ENCODE measurements around the gene GKN1. TPM values are rescaled to one million over a fixed set of nuclear protein-coding genes. Genes with fewer than 3 reads are reported as not detected.

The GKN1 gene
- total and polyA plus RNA-seq, 2 donors (not counting 3 experiments of a cell fraction or from before 2014, with no cell fraction given), result not detected

- ChIA-PET CTCF (interaction anchor here (1.0 kb wide), 1 partner anchor 8 kb away, joined by 4 read pairs; the partner anchor contains the start of gene GKN2), POLR2A (no interaction called here)
- Histone ChIP-seq H3K9me1 (replicated peaks; ENCODE audit: control insufficient read depth, extremely low read depth, insufficient read depth, low read length) (no peaks in the 10 kb centered on the region), H3K9me3 (replicated peaks; ENCODE audit: control insufficient read depth, insufficient read depth, low read length) (no peaks in the 10 kb centered on the region), H3K27me3 (ENCODE audit: control insufficient read depth in 2 of 2, insufficient read depth in 2 of 2, low read length in 2 of 2) (peaks cover 4 to 7% of the 10 kb centered on the region in 2 experiments), H3K9ac (replicated peaks; ENCODE audit: extremely low read depth, insufficient read depth, low read length) (no peak overlapping the region), H3K36me3 (ENCODE audit: control insufficient read depth in 2 of 2, extremely low read depth in 1 of 2, insufficient read depth in 2 of 2, low read length in 2 of 2) (no peaks in the 10 kb centered on the region), H3K4me3 (replicated peaks in 1 of 3; ENCODE audit: insufficient read depth in 1 of 3, low read depth in 1 of 3, low read length in 3 of 3) (no peak overlapping the region), H2AFZ (ENCODE audit: low read depth, low read length) (no peak overlapping the region), H3K4me1 (ENCODE audit: control insufficient read depth, extremely low read depth, insufficient read depth, low read length) (no peaks in the 10 kb centered on the region), H3K4me2 (ENCODE audit: insufficient read depth, low read length) (no peak overlapping the region), H3K79me2 (ENCODE audit: control insufficient read depth, insufficient read depth, low read length) (no peaks in the 10 kb centered on the region), H4K20me1 (replicated peaks; ENCODE audit: control insufficient read depth, extremely low read depth, insufficient read depth, low read length) (no peaks in the 10 kb centered on the region), H3K27ac (ENCODE audit: insufficient read depth, low read depth, low read length) (no peak overlapping the region)
- DNase-seq (ENCODE audit: low read depth, low spot score) (no peak), FAIRE-seq (no peak)
- TF ChIP-seq JUN (IDR thresholded peaks at IDR 0.05; ENCODE audit: borderline replicate concordance, insufficient read depth, insufficient read length, low read depth) (no peak), CTCF (IDR thresholded peaks at IDR 0.05; ENCODE audit: extremely low read depth in 1 of 2, insufficient read depth in 1 of 2, low read depth in 1 of 2, low read length in 2 of 2) (no peak), FOS (IDR thresholded peaks at IDR 0.05; ENCODE audit: borderline replicate concordance, insufficient read depth, low read length) (no peak), POLR2AphosphoS5 (IDR thresholded peaks at IDR 0.05; ENCODE audit: insufficient read depth, low read depth, low read length) (no peak), MAX (IDR thresholded peaks at IDR 0.05; ENCODE audit: insufficient read depth, insufficient read length) (no peak), GATA2 (IDR thresholded peaks at IDR 0.05; ENCODE audit: insufficient read depth, insufficient read length, low read depth, low read length) (no peak), MYC (IDR thresholded peaks at IDR 0.05; ENCODE audit: low read depth, low read length) (no peak), EZH2 (IDR thresholded peaks at IDR 0.05; ENCODE audit: borderline replicate concordance, low read depth, low read length, severe bottlenecking) (no peak), POLR2A (IDR thresholded peaks at IDR 0.05; ENCODE audit: low read depth, low read length) (no peak)
- intact Hi-C loops (cut with micrococcal nuclease), result no loop called here
- dilution Hi-C loops (cut with MboI; ENCODE audit: extremely low pct_ligation_motif_present, low sequenced_read_pairs), result no loop called here
- BruUV-seq (replicated peaks), result no TSS peak
Observed at GRCh38 chr2:68961380-68961779, 13.1 kb upstream of the GKN1 start.

Measured in endothelial cell of umbilical vein (primary cell).